Measurements from ENCODE around the gene HIPK1.
"Not testable (repeated sequence)": the region's sequence is repeated elsewhere in the genome, so short reads cannot be mapped to it uniquely, and the experiment has no call there.

Gene HIPK1

DNA sequence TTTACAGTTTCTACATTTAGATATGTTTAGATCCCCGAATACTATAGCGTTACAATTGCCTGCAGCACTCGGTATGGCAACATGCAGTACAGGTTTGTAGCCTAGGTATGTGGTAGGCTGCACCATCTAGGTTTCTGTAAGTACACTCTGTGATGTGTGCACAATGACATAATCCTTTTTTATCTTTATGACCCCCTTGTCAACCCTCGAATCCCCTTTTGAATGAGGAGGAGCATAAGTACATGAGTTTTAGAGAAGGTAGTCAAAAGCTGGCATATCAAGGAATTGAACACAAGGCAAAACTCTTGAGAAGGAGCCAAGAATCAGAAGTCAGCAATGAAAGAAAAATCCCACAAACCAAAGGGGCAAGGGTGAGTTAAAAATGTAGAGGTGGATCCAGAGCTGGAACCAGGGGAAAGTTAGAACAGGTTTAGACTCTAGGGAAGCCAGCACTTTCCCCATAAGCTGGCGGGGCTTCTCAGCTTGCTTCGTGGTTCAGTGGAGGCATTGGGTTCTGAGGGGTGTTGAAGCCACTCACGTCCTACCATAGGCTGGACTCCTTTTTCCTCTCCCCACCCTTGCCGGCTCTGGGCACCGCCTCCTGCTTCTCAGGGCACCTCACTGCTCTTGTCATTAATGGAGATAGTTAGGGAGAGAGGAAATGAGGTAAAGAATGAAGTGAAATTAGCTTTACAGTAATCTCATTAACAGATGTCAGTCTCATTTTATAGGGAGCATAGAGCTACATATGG is 81.5 kb downstream of the HIPK1 start:
- H3K27ac ChIP-seq = no peak overlapping the region
- TF ChIP-seq, protein P1, sequence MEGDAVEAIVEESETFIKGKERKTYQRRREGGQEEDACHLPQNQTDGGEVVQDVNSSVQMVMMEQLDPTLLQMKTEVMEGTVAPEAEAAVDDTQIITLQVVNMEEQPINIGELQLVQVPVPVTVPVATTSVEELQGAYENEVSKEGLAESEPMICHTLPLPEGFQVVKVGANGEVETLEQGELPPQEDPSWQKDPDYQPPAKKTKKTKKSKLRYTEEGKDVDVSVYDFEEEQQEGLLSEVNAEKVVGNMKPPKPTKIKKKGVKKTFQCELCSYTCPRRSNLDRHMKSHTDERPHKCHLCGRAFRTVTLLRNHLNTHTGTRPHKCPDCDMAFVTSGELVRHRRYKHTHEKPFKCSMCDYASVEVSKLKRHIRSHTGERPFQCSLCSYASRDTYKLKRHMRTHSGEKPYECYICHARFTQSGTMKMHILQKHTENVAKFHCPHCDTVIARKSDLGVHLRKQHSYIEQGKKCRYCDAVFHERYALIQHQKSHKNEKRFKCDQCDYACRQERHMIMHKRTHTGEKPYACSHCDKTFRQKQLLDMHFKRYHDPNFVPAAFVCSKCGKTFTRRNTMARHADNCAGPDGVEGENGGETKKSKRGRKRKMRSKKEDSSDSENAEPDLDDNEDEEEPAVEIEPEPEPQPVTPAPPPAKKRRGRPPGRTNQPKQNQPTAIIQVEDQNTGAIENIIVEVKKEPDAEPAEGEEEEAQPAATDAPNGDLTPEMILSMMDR (IDR thresholded peaks at IDR 0.05) = no peak
- no peak for TF ChIP-seq ZFX (IDR thresholded peaks at IDR 0.05; ENCODE audit: borderline replicate concordance)

DNA sequence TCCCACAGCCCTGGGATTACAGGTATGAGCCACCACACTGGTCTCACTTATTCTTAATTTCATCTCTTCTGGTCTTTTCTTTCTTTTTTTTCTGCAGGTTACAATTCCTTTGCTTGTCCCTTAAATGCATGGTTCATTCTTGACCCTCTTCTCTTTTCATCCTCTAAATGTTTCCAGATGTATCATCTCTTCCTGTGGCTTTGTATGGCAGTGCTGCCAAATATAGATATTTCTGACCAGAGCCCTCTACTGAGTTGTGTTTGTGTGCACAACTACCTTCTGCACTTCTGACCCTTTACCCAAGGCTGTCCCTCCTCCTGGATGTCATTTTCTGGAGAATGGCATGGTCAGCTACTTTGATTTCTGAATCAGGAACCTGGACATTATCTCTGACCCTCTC is 82.7 kb downstream of the HIPK1 start:
- TF ChIP-seq, protein P1 (IDR thresholded peaks at IDR 0.05) = no peak
- TF ChIP-seq ZFX (IDR thresholded peaks at IDR 0.05; ENCODE audit: borderline replicate concordance) = no peak
- H3K27ac ChIP-seq = no peak overlapping the region

DNA sequence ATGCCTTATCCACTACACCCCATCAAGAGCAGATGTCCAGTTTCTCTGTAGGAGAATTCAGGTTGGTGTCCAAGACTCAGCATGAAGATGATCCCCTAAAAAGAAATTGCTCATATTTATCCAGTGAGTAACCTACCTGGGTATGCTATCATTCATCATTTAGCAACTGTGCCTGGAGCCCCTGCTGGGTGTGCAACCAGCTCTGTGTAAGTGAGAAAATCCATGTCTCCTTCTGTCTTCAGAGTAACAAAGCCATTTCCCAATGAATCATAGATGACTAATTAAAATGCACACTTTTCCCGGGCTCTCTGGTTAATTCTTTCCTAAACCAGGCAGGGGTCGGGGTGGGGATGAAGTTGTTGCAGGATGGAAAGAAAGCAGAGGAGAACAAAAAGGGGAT is 86.0 kb downstream of the HIPK1 start:
- TF ChIP-seq, protein P1 (IDR thresholded peaks at IDR 0.05) = no peak
- no peak for TF ChIP-seq ZFX (IDR thresholded peaks at IDR 0.05; ENCODE audit: borderline replicate concordance)
- H3K27ac ChIP-seq = no peak overlapping the region

DNA sequence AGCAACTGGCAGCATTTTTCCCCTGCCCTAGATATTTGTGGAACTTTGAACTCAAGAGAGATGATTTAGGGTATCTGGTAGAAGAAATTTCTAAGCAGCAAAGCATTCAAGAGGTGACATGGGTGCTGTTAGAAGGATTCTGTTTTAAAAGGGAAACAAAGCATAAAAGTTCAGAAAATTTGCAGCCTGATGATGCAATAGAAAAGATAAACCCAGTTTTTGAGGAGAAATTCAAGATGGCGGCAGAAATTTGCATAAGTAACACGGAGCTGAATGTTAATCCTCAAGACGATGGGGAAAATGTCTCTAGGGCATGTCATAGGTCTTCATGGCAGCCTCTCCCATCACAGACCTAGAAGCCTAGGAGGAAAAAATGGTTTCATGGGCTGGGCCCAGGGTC is 90.6 kb downstream of the HIPK1 start:
- H3K27ac ChIP-seq = not testable (repeated sequence)

DNA sequence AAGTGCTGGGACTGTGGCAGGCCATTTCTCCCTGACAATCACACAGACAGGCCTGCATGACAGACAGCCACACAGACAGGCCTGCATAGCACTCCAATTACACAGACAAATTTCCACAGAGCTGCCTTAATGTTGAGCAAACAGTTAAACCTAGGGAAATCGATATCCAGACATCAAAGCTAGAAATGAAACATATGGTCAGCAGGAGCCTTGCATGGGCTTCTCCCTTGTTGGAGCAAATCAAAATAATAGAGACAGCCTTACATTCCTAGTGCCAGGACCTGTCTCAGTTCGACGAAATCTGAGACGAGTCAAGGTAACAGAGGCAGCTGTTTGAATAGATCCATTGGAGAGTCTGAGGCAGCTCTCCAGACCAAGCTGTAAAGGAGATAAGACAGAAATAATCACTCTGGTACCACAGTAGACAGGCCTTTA is 92.6 kb downstream of the HIPK1 start:
- H3K27ac ChIP-seq = no peak overlapping the region
- no peak for TF ChIP-seq ZFX (IDR thresholded peaks at IDR 0.05; ENCODE audit: borderline replicate concordance)
- TF ChIP-seq, protein P1 (IDR thresholded peaks at IDR 0.05) = no peak

DNA sequence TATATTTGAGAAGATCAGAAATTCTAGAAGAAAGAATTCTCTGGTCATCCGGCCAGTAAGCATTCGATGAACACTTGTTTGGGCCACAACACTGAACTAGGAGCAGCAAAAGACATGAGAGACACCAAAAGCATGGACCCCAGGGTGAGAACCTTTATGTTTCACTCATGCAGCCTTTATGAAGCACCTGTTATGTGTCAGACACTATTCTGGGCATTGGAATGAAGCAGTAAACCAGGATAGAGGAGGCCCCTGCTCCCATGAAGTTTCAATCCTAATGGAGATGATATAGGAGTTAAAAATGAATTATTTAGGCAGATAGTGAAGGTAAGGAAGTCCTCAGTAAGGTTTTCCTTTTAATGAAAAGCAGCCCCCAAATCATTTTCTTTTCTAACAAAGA is 93.8 kb downstream of the HIPK1 start:
- no peak for TF ChIP-seq ZFX (IDR thresholded peaks at IDR 0.05; ENCODE audit: borderline replicate concordance)
- TF ChIP-seq, protein P1 (IDR thresholded peaks at IDR 0.05) = no peak
- H3K27ac ChIP-seq = no peak overlapping the region

DNA sequence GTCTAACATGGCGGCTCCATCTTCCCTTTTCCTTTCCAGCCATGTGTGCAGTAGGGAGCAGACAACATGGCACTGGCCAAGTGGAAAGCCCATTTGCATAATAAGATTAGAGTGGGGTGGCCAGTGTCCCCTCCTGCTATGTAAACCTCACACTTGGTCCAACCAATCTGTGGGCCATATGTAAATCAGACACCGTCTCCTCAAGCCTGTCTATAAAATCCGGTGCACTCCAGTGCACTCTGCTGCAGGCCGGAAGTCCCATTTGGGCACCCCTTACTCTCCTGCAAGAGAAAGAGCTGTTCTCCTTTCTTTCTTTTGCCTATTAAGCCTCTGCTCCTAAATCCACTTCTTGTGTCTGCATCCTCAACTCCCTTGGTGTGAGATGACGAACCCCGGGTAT is 94.3 kb downstream of the HIPK1 start:
- H3K27ac ChIP-seq = no peak overlapping the region

More for the DNA sequence above, 94.3 kb downstream of the HIPK1 start:
- TF ChIP-seq, protein P1 (IDR thresholded peaks at IDR 0.05) = no peak
- no peak for TF ChIP-seq ZFX (IDR thresholded peaks at IDR 0.05; ENCODE audit: borderline replicate concordance)

All from 22Rv1 (cell line).